Motor neuron (in vitro differentiated cells): ENCODE results near the gene NHLRC4. TPM values are rescaled to one million over a fixed set of nuclear protein-coding genes. Genes with fewer than 3 reads are reported as not detected.

Experiments
- ATAC-seq, 8 experiments: fragments of 200-7000 bp; cut with Tn5 transposase; replicated peaks in 6 of 8; 2 replicates each; pipeline ENCODE4 v1.8.0; 2021; ENCODE audit warnings: mild to moderate bottlenecking in 8 of 8, moderate library complexity in 8 of 8
- H3K27ac ChIP-seq, 2 donors: fragments of 250-450 bp; sonication (Bioruptor Pico); 2 replicates each; pipeline ENCODE4 v1.9.0; 2021; ENCODE audit warnings: antibody characterized with exemption in 2 of 2, mild to moderate bottlenecking in 2 of 2, moderate library complexity in 1 of 2
- H3K4me1 ChIP-seq, 2 donors: fragments of 250-450 bp; sonication (Bioruptor Pico); replicated peaks in 1 of 2; 2 replicates each; pipeline ENCODE4 v1.6.1; 2021; ENCODE audit warnings: antibody characterized with exemption in 2 of 2, mild to moderate bottlenecking in 2 of 2, moderate library complexity in 1 of 2
- H3K4me3 ChIP-seq, 5 donors: fragments of 250-450 bp; sonication (Bioruptor Pico); 2 replicates each; pipeline ENCODE4 v1.9.0; 2021; ENCODE audit warnings: antibody characterized with exemption in 5 of 5, mild to moderate bottlenecking in 5 of 5, moderate library complexity in 4 of 5
- WGBS, 10 experiments: fragments of 450-650 bp; shearing (Covaris generic); methylation state at CpG; one replicate each; pipeline ENCODE4 v1.0.0; 2022; 5-methylcytosine and 5-hydroxymethylcytosine counted together
- in situ Hi-C, 9 experiments: fragments of 400-800 bp; cut with MboI; loops; one replicate each; pipeline ENCODE4 v1.15.0; 2021; ENCODE audit warnings: low sequenced_read_pairs in 9 of 9, low pct_unique_long_range_greater_than_20kb in 2 of 9; ENCODE audit not compliant: unreplicated experiment in 9 of 9
- total RNA-seq, 8 experiments: library from RNA; unstranded; fragments of 300-600 nt; gene quantifications; 2 replicates each; pipeline versions ENCODE4 v1.2.3 to v1.2.4, GENCODE V29; 2022

The NHLRC4 gene
- total RNA-seq, 8 experiments from 2014 or later: 0.33 to 2.2 (median 1.0) TPM

- Histone ChIP-seq H3K4me1 (peaks cover 26 to 34% of the 10 kb centered on the region in 2 donors), H3K27ac (no peak within 1 kb of the TSS), H3K4me3 (peak within 1 kb of the TSS in 4 of 5 donors; percentile 6 to 12 (median 10))
- WGBS, 10 experiments: no CpG with 5 or more reads among the region's 84 CpGs
- ATAC-seq: no peak
- in situ Hi-C loops: no loop called here
Measured at GRCh38 chr16:560204-560700, 6.6 kb upstream of the NHLRC4 start, which contains the start of gene PRR35. PRR35 (plus strand) TSS chr16:560394; CDS start chr16:563295, 2,901 bp downstream.

DNA sequence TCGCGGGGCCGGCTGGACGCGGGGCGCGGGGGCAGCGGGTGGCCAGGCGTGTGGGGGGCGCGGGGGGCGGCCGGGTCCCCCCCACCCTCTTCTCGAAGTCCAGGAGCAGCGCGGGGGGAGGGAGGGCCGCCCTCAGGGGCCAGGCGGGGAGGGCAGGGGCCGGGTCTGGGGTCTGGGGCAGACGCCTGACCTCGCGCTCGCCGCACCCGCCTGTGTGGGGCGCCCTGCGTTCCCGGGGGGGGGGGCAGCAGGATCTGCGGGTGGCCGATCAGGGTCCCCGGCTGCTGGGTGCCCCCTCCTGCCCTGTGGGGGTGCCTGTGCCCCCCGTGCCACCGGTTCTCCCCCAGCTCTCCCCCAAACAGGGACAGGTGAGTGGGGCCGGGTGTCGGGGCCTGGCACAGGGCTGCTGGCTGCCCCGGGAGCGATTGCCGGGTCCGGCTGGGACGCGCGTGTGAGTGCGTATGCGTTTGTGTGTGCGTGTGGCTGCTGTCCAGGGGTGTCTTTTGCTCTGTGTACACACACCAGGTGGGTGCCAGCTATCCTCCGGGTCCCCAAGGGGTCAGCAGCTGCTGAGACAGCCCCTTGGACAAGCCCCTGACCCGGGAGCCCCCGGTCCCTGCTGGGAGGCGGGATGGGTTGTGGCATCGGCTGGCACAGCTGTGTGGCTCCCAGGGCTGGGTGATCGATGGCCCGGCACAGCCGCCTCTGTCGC lies 5.9 kb upstream of the NHLRC4 start:
- peaks cover 26 to 40% of the 10 kb centered on the region in 2 donors for H3K4me1 ChIP-seq
- H3K4me3 ChIP-seq: no peak overlapping the region
- ATAC-seq: no peak
- in situ Hi-C loops: no loop called here
- no peak overlapping the region for H3K27ac ChIP-seq
- no CpG with 5 or more reads among the region's 54 CpGs for WGBS, 10 experiments

DNA sequence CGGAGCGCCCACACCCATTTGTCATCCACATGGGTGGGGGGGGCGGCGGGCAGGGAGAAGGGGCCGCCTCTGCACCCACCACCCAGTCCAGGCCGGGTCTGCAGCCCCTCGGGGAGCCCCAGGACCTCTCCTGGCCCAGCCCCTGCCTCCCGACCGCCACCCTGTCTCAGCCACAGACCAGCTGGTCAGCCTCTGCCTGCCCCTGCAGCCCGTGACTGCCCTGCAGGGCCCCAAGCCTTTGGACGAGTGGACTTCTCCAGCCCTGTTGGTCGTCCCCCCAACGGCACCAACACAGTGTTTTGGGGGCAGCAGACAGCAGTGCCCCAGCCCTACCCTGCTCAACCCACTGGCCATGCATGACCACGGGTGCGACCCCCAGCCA lies 5.4 kb upstream of the NHLRC4 start:
- Histone ChIP-seq H3K4me3 (no peak overlapping the region), H3K27ac (no peak overlapping the region), H3K4me1 (peaks cover 31 to 45% of the 10 kb centered on the region in 2 donors)
- no peak for ATAC-seq
- WGBS, 10 experiments: no CpG with 5 or more reads among the region's 15 CpGs
- in situ Hi-C loops: no loop called here

DNA sequence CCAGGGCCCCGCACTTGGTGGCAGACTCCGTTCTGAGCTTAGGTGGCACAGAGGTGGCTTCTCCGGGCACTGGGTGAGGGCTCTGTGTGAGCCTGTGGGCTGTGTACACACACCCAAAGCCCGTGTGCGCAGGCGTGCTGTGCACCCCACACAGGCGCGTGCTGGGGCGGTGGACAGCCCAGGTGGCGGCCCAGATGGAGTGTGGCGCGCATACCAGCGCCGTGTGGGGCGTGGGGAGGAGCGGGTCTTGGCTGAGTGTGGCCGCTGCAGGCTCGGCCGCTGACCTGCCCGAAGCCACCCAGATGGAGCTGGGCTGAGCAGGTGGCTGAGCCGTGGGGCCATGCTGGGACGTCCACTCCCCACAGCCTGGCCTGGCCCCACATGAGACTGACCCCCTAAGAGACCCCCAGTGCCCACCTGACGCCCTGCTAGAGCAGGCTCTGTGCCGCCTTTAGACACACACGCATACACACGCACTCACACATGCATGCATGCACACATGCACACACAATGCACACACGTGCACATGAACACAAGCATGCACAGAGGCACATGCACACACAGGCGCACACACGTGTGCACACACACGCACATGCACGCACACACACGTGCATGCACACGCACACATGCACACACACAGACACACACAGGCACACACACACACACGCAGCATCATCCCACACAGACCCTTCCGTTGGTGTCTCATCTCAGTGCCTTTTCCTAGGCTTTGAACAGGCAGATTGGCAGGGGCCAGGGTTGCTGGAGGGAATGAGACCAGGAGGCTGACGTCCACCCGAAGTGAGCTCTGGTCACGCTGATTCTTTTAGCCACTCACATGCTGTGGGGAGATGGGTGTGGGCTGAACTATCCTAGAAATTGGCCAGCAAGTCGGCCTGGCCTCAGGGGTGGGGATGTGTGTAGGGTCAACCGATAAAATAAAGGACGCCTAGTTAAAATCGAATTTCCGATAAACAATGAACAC lies 4.6 kb upstream of the NHLRC4 start:
- peaks cover 40 to 53% of the 10 kb centered on the region in 2 donors for H3K4me1 ChIP-seq
- no peak overlapping the region for H3K27ac ChIP-seq
- WGBS, 10 experiments: 53 to 87% (median 68%) methylated on average over 2 to 5 of the region's 43 CpGs; no CpG with 5 or more reads in 5 of the 10 experiments
- H3K4me3 ChIP-seq: no peak overlapping the region
- in situ Hi-C loops: no loop called here
- ATAC-seq: no peak

DNA sequence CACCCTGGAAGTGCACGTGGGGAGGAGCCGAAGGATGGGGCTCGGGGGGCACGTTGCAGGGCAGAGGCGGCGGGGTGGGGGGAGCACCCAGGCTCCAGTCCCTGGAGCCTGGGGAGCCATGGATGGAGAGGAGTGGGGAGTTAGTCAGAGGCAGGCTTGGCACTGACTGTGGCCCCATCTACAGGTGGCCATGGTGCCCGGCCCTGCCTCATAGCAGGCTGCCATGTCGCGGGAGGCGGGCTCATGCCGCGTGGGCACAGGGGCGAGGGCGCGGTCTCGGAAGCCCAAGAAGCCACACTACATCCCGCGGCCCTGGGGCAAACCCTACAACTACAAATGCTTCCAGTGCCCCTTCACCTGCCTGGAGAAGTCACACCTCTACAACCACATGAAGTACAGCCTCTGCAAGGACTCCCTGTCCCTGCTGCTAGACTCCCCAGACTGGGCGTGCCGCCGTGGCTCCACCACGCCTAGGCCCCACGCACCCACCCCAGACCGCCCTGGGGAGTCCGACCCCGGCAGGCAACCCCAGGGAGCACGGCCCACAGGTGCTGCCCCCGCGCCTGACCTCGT lies 3.6 kb upstream of the NHLRC4 start:
- ATAC-seq: no peak
- no CpG with 5 or more reads among the region's 30 CpGs for WGBS, 10 experiments
- peaks cover 40 to 53% of the 10 kb centered on the region in 2 donors for H3K4me1 ChIP-seq
- in situ Hi-C loops: no loop called here
- H3K27ac ChIP-seq: no peak overlapping the region
- H3K4me3 ChIP-seq: no peak overlapping the region

DNA sequence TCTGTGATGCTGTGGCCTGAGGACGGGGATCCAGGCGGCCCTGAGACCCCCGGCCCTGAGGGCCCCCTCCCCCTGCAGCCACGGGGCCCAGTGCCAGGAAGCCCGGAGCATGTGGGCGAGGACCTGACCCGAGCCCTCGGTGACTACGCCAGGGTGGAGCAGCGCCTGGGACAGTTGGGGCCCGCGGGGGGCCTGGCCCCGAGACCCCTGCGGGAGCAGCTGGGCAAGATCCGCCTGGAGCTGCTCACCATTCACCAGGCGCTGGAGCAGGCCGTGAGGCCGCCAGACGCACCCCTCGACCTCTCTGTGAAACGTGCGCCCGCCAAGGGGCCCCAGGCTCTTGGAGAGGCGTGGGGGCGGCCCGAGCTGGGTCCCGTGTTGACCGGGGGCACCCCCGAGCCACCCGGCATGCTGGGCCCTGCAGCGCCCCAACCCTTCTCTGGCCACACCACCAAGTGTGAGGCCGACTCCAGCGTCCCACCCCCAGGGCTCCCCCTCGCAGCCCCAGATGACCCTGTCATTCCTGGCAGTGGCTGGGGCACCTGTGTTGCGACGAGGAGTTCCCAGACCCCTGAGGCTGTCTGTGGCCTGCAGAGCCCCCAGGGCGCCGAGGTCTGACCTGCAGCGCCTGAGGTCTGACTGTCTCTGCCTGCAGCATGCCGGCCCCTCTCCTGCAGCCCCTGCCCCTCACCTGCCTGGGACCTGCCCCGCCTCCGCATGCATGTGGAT lies 2.0 kb upstream of the NHLRC4 start:
- 70 to 90% methylated on average over 2 to 4 of the region's 42 CpGs; no CpG with 5 or more reads in 8 of the 10 experiments for WGBS, 10 experiments
- H3K27ac ChIP-seq: peak overlapping the region in 1 of 2 donors; percentile 80
- no peak for ATAC-seq
- H3K4me1 ChIP-seq: peaks cover 39 to 44% of the 10 kb centered on the region in 2 donors
- H3K4me3 ChIP-seq: no peak overlapping the region
- in situ Hi-C loops: no loop called here

- 0 to 90% methylated on average over 1 to 2 of the region's 35 CpGs; no CpG with 5 or more reads in 8 of the 10 experiments for WGBS, 10 experiments
- H3K4me3 ChIP-seq: no peak overlapping the region
- peak overlapping the region in 1 of 2 donors; percentile 80 for H3K27ac ChIP-seq
- peaks cover 40 to 41% of the 10 kb centered on the region in 2 donors for H3K4me1 ChIP-seq
- in situ Hi-C loops: no loop called here
- ATAC-seq: peak in 5 of 8 experiments; percentile 52 to 77 (median 66)
Measured at GRCh38 chr16:565419-566330, 1.1 kb upstream of the NHLRC4 start.

- WGBS, 10 experiments: 80 to 92% (median 88%) methylated on average over 2 to 3 of the region's 35 CpGs; no CpG with 5 or more reads in 7 of the 10 experiments
- no peak overlapping the region for H3K4me3 ChIP-seq
- ATAC-seq: no peak
- H3K27ac ChIP-seq: peak overlapping the region in 1 of 2 donors; percentile 80
- in situ Hi-C loops: no loop called here
- H3K4me1 ChIP-seq: peaks cover 38% of the 10 kb centered on the region in 2 donors
Measured at GRCh38 chr16:567373-568256, 810 bp downstream of the NHLRC4 start.

GRCh38 chr16:568401-569258 lies 1.8 kb downstream of the NHLRC4 start:
- H3K27ac ChIP-seq: peak overlapping the region in 1 of 2 donors; percentile 84
- ATAC-seq: no peak
- peaks cover 38% of the 10 kb centered on the region in 2 donors for H3K4me1 ChIP-seq
- in situ Hi-C loops: no loop called here
- peak overlapping the region in 4 of 5 donors; percentile 92 to 100 (median 97) for H3K4me3 ChIP-seq
- 30 to 93% (median 43%) methylated on average over 1 to 3 of the region's 11 CpGs; no CpG with 5 or more reads in 7 of the 10 experiments for WGBS, 10 experiments
